ENCODE measurements around the gene LARGE1.

GRCh38 chr22:33851821-33852384, 68.4 kb downstream of the LARGE1 start:
- TF ChIP-seq CTCF (IDR thresholded peaks at IDR 0.05) (no peak), POLR2A (IDR thresholded peaks at IDR 0.05) (no peak)

Data from uterus (tissue), 2 donors.